Measurements from ENCODE around the gene KSR1.
"Not testable (repeated sequence)": the region's sequence is repeated elsewhere in the genome, so short reads cannot be mapped to it uniquely, and the experiment has no call there.

KSR1 gene

DNA sequence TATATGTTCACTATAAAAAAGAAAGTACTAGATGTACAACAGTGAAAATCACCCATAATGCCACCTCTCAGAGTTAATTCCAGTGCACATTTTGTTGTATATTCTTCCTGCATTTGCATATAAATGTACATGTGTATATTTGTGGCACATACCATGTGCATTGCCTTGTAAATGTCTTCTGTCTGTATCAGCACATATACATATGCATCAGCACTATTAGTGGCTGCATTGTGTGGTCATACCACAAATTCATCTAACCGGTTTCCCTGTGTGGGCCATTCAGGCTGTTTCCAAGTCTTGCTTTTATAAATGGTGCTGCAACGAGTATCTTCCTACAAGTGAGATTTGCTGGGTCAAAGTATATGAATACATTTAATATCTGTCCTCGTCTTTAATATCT is 6.5 kb downstream of the KSR1 start:
- WGBS, 2 experiments (ENCODE audit: insufficient coverage in 2 of 2) = 100% methylated on average over 1 of the region's 3 CpGs
- peaks cover 4% of the 10 kb centered on the region for H3K36me3 ChIP-seq (ENCODE audit: control insufficient read depth, insufficient read depth, low read length)
- no peaks in the 10 kb centered on the region for H3K9me3 ChIP-seq (ENCODE audit: control insufficient read depth, low read length)
- no peak overlapping the region for H3K4me3 ChIP-seq (ENCODE audit: extremely low read depth, insufficient read depth, low read length, poor library complexity, severe bottlenecking)
- peaks cover 53% of the 10 kb centered on the region for H3K4me1 ChIP-seq (ENCODE audit: control insufficient read depth, insufficient read depth, low read length, poor library complexity, severe bottlenecking)
- no peak overlapping the region for H3K27ac ChIP-seq (ENCODE audit: low read depth, low read length, severe bottlenecking)

DNA sequence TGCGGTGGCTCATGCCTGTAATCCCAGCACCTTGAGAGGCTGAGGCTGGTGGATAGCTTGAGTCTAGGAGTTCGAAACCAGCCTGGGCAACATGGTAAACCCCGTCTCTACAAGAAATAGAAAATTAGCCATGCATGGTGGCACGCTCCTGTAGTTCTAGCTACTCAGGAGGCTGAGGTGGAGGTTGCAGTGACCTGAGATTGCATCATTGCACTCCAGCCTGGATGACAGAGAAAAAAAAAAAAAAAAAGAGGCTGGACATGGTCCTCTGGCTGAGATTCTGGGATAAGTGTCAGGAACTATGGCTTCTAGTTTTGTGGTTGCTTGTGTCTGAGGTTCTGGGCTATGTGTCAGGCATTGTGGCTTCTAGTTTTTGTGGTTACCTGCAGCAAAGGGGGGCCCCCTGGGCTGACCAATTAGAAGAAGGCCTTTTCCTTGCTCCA is 7.0 kb downstream of the KSR1 start:
- no peaks in the 10 kb centered on the region for H3K9me3 ChIP-seq (ENCODE audit: control insufficient read depth, low read length)
- no peak overlapping the region for H3K27ac ChIP-seq (ENCODE audit: low read depth, low read length, severe bottlenecking)
- peaks cover 4% of the 10 kb centered on the region for H3K36me3 ChIP-seq (ENCODE audit: control insufficient read depth, insufficient read depth, low read length)
- no peak overlapping the region for H3K4me3 ChIP-seq (ENCODE audit: extremely low read depth, insufficient read depth, low read length, poor library complexity, severe bottlenecking)
- WGBS, 2 experiments (ENCODE audit: insufficient coverage in 2 of 2) = 92 to 94% methylated on average over 4 of the region's 4 CpGs
- peaks cover 47% of the 10 kb centered on the region for H3K4me1 ChIP-seq (ENCODE audit: control insufficient read depth, insufficient read depth, low read length, poor library complexity, severe bottlenecking)

DNA sequence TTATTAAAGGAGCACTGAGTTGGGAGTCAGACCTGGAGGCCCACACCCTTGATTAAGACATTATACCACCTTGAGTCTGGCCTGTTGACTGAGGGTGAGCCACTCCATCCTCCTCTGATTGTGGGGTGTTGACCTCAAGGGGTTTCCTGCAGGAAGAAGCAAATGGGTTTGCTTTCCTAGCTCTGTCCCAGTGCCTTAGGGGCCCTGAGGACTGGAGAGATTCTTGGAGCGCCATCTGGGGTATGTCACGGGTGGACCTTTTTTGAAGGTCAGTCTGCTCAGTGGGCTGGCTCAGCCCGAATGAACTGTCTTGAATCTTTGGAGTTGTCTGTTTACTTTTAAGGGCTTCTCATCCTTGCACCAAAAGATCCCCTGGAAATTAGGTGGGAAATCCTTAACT is 7.8 kb downstream of the KSR1 start:
- H3K36me3 ChIP-seq (ENCODE audit: control insufficient read depth, insufficient read depth, low read length); H3K4me3 ChIP-seq (ENCODE audit: extremely low read depth, insufficient read depth, low read length, poor library complexity, severe bottlenecking); H3K9me3 ChIP-seq (ENCODE audit: control insufficient read depth, low read length); H3K27ac ChIP-seq (ENCODE audit: low read depth, low read length, severe bottlenecking): not testable (repeated sequence)
- WGBS, 2 experiments (ENCODE audit: insufficient coverage in 2 of 2) = 87 to 95% methylated on average over 2 to 3 of the region's 3 CpGs
- peaks cover 47% of the 10 kb centered on the region for H3K4me1 ChIP-seq (ENCODE audit: control insufficient read depth, insufficient read depth, low read length, poor library complexity, severe bottlenecking)

DNA sequence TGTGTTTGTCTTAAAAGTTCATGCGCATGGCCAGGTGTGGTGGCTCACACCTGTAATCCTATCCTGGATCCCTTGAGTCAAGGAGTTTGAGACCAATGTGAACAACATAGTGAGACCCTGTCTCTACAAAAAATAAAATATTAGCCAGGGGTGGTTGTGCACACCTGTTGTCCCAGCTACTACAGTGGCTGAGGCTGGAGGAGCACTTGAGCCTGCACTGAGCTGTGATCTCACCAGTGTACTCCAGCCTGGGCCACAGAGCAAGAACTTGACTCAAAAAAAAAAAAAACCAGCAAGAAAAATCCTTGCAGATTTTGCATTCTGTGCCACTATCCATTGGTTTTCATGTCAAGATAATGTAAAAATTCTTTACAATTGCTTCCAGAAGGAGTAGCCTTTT is 8.2 kb downstream of the KSR1 start:
- H3K27ac ChIP-seq (ENCODE audit: low read depth, low read length, severe bottlenecking) = no peak overlapping the region
- H3K4me3 ChIP-seq (ENCODE audit: extremely low read depth, insufficient read depth, low read length, poor library complexity, severe bottlenecking) = no peak overlapping the region
- WGBS, 2 experiments (ENCODE audit: insufficient coverage in 2 of 2) = 100% methylated on average over 1 of the region's 1 CpG; no CpG with 5 or more reads in 1 of the 2 experiments

DNA sequence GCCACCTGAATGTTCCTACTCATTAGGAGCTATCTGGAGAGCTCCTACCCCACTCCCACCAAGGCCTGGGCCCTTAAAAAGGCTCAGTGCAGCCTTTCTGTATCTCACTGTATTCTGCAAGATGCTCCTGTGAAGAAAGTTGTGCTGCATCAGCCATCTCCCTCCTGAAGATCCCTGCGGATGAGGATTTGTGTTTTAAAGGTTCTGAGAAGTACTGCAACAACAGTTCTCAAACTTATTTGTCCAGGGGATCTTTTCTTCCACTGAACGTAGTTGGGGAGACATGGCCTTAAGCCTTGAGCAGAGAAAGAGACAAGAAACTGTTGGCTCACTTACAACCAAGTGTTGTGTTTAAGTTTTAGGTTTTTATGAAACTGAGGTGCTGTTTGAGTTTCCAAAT is 9.6 kb downstream of the KSR1 start:
- not testable (repeated sequence) for H3K9me3 ChIP-seq (ENCODE audit: control insufficient read depth, low read length); H3K27ac ChIP-seq (ENCODE audit: low read depth, low read length, severe bottlenecking); H3K4me3 ChIP-seq (ENCODE audit: extremely low read depth, insufficient read depth, low read length, poor library complexity, severe bottlenecking); H3K36me3 ChIP-seq (ENCODE audit: control insufficient read depth, insufficient read depth, low read length)
- peaks cover 42% of the 10 kb centered on the region for H3K4me1 ChIP-seq (ENCODE audit: control insufficient read depth, insufficient read depth, low read length, poor library complexity, severe bottlenecking)
- WGBS, 2 experiments (ENCODE audit: insufficient coverage in 2 of 2) = 100% methylated on average over 1 of the region's 2 CpGs; no CpG with 5 or more reads in 1 of the 2 experiments

More for the DNA sequence above, 8.2 kb downstream of the KSR1 start:
- peaks cover 51% of the 10 kb centered on the region for H3K4me1 ChIP-seq (ENCODE audit: control insufficient read depth, insufficient read depth, low read length, poor library complexity, severe bottlenecking)
- peaks cover 4% of the 10 kb centered on the region for H3K36me3 ChIP-seq (ENCODE audit: control insufficient read depth, insufficient read depth, low read length)
- H3K9me3 ChIP-seq (ENCODE audit: control insufficient read depth, low read length) = no peaks in the 10 kb centered on the region

DNA sequence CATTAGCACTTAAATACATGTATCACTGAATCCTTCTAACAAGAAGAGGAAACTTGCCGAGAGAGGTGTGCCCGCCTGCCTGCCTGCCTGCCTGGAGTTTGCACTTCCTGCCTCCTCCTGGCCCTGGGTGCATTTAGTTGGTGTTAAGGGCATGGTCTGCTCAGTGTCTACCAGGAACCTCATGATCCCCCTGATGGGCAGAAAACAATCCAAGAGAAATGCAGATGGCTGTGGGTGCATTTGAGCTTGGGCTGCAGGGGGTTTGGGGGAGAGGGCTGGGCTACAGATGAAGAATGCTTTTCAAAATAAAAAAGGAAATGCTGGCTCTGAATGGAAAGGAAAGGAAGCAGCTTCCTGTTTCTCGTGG is 10.1 kb downstream of the KSR1 start:
- Histone ChIP-seq H3K27ac (ENCODE audit: low read depth, low read length, severe bottlenecking) (no peak overlapping the region), H3K4me3 (ENCODE audit: extremely low read depth, insufficient read depth, low read length, poor library complexity, severe bottlenecking) (no peak overlapping the region), H3K9me3 (ENCODE audit: control insufficient read depth, low read length) (no peaks in the 10 kb centered on the region), H3K4me1 (ENCODE audit: control insufficient read depth, insufficient read depth, low read length, poor library complexity, severe bottlenecking) (peaks cover 41% of the 10 kb centered on the region), H3K36me3 (ENCODE audit: control insufficient read depth, insufficient read depth, low read length) (no peaks in the 10 kb centered on the region)
- 31 to 50% methylated on average over 1 to 3 of the region's 3 CpGs for WGBS, 2 experiments (ENCODE audit: insufficient coverage in 2 of 2)

DNA sequence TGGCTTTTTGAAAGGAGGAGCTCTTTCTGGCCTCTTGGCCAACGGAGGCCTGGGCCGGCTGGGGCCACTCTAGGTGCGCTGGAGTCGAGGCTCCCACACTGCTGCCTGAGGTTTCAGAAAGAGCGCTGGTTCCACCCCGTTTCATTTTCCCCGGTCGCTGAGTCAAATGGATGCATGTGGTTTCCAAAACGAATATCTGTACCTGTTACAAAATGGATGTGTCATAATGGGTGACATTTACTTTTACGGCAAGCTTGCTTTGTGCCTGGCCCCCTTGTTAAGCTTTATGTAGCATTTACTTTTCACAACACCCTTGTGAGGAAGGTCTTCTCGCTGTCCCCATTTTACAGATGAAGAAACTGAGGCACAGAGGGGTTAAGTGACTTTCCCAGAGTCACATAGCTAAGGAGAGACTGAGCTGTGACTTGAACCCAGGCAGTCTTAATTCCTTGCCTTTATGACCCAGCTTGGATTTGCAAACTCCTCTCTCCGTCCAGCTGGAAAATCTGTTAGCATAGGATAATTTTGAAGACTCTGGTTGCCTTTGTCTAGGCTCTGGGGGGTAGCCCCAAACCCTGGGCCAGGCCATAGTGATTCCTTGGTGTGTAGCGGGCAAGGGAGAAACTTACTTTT is 10.6 kb downstream of the KSR1 start:
- H3K4me1 ChIP-seq (ENCODE audit: control insufficient read depth, insufficient read depth, low read length, poor library complexity, severe bottlenecking) = peaks cover 39% of the 10 kb centered on the region
- no peak overlapping the region for H3K4me3 ChIP-seq (ENCODE audit: extremely low read depth, insufficient read depth, low read length, poor library complexity, severe bottlenecking)
- H3K9me3 ChIP-seq (ENCODE audit: control insufficient read depth, low read length) = no peaks in the 10 kb centered on the region
- H3K36me3 ChIP-seq (ENCODE audit: control insufficient read depth, insufficient read depth, low read length) = no peaks in the 10 kb centered on the region
- H3K27ac ChIP-seq (ENCODE audit: low read depth, low read length, severe bottlenecking) = no peak overlapping the region
- 82 to 85% methylated on average over 9 to 12 of the region's 13 CpGs for WGBS, 2 experiments (ENCODE audit: insufficient coverage in 2 of 2)

DNA sequence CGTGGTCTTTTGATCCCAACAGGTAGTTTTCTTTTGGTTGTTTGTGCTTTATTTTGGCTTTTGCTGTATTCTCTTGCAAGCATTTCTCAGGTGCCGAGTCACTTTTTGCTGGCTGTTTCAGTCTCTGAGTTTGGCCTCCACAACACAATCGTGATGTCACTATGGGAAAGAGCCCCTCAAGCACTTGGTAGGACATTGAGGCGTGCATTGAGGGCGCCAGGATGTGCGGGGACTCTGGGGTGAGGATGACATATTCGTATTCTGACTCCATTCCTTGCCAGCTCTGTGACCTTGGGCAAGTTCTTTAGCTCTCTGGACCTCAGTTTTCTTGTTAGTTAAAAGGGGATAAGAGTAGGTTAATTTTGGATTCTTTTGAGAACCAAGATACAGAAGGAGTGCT is 13.0 kb downstream of the KSR1 start:
- H3K4me3 ChIP-seq (ENCODE audit: extremely low read depth, insufficient read depth, low read length, poor library complexity, severe bottlenecking) = no peak overlapping the region
- peaks cover 40% of the 10 kb centered on the region for H3K4me1 ChIP-seq (ENCODE audit: control insufficient read depth, insufficient read depth, low read length, poor library complexity, severe bottlenecking)
- H3K9me3 ChIP-seq (ENCODE audit: control insufficient read depth, low read length) = no peaks in the 10 kb centered on the region
- no peak overlapping the region for H3K27ac ChIP-seq (ENCODE audit: low read depth, low read length, severe bottlenecking)
- no peaks in the 10 kb centered on the region for H3K36me3 ChIP-seq (ENCODE audit: control insufficient read depth, insufficient read depth, low read length)
- WGBS, 2 experiments (ENCODE audit: insufficient coverage in 2 of 2) = 87 to 95% methylated on average over 5 to 6 of the region's 7 CpGs

DNA sequence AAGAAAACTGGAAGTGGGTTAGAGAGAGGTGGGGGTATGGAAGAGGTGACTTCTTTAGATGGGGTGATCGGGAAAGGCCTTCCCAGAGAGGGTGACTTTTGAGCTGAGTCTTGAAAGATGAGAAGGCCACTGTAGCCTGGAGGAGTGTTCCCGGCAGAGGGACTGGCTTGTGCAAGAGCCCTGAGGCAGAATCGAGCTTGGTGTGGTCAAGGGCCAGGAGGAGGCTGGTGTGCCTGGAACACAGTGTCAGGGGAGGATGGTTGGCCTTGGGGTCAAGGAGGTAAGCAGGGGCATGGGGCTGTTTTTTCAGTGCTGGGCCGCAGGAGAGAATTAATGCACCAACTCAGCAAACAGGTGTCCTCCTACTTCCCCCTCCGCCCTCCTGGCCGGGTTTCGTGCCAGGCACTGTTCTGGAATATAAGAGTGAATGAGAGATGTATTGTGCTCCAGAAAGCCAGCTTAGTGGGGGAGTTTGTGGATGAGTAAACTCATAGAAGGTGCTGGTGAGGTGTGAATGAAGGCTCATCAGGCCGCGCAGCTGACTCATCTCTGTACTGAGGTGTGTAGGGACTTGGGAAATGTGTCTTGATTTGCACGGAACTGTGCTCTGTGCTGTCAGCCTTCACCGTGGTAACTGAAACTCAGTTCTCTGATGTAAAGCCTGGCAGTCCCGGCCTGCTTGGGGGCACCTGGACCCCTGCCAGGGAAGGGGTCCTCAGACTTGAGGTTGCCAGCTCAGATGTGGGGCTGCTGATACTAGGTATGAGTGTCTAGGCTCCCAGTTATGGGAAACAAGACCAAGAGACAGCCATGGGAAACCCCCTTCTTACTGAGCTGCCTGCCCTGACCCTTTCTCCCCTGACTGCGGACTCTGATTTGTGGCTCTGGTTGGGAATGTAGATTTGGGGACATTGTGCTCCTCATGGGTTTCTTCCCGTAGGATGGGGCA is 15.3 kb downstream of the KSR1 start:
- no peaks in the 10 kb centered on the region for H3K36me3 ChIP-seq (ENCODE audit: control insufficient read depth, insufficient read depth, low read length)
- peaks cover 47% of the 10 kb centered on the region for H3K4me1 ChIP-seq (ENCODE audit: control insufficient read depth, insufficient read depth, low read length, poor library complexity, severe bottlenecking)
- H3K9me3 ChIP-seq (ENCODE audit: control insufficient read depth, low read length) = no peaks in the 10 kb centered on the region
- WGBS, 2 experiments (ENCODE audit: insufficient coverage in 2 of 2) = 93 to 98% methylated on average over 10 to 13 of the region's 14 CpGs
- no peak overlapping the region for H3K4me3 ChIP-seq (ENCODE audit: extremely low read depth, insufficient read depth, low read length, poor library complexity, severe bottlenecking)
- H3K27ac ChIP-seq (ENCODE audit: low read depth, low read length, severe bottlenecking) = no peak overlapping the region

DNA sequence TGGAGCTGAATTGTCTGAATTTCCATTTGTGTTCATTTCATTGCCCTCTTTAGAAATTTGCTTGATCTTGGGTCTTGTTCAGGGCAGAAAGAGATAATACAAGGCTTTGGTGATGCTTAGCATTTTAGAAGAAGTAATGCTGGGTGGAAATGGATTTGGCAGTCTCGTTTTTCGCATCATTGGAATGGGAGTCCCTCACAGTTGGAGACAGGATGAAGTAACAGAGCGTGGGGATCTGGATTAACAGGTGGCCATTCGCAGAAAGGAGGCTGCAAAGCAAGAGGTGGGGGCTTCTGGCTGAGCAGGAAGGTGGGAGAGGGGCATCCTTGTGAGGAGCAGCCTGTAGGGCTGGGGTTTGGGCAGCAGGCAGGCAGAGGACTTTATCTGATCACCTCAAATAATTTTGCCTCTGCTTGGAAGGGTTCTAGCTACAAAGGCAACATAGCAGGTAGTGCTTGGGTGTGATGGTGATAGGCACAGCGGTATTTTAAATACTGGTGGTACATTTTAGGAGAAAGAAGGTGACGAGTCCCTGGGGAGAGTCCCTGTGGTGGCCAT is 17.0 kb downstream of the KSR1 start:
- WGBS, 2 experiments (ENCODE audit: insufficient coverage in 2 of 2) = 70 to 79% methylated on average over 4 to 6 of the region's 6 CpGs
- H3K4me1 ChIP-seq (ENCODE audit: control insufficient read depth, insufficient read depth, low read length, poor library complexity, severe bottlenecking) = peaks cover 48% of the 10 kb centered on the region
- H3K36me3 ChIP-seq (ENCODE audit: control insufficient read depth, insufficient read depth, low read length) = no peaks in the 10 kb centered on the region

More for the DNA sequence above, 17.0 kb downstream of the KSR1 start:
- Histone ChIP-seq H3K27ac (ENCODE audit: low read depth, low read length, severe bottlenecking) (peak overlapping the region; percentile 71), H3K9me3 (ENCODE audit: control insufficient read depth, low read length) (no peaks in the 10 kb centered on the region), H3K4me3 (ENCODE audit: extremely low read depth, insufficient read depth, low read length, poor library complexity, severe bottlenecking) (no peak overlapping the region)
